Heart left ventricle (tissue), 13 donors: ENCODE measurements around the gene PACS2.

Experiments
- CTCF ChIP-seq, 12 donors: fragments of 200-600 bp; sonication (generic) in 4 of 12; IDR thresholded peaks; one replicate each; pipeline versions ENCODE4 v1.5.0 to v1.8.0; 2018 to 2022; ENCODE audit warnings: antibody characterized with exemption in 12 of 12, mild to moderate bottlenecking in 5 of 12
- POLR2A ChIP-seq, 2 donors: fragments of 450-650 bp; IDR thresholded peaks; one replicate each; pipeline ENCODE4 v1.6.1; 2017; ENCODE audit warnings: antibody characterized with exemption in 2 of 2, mild to moderate bottlenecking in 2 of 2, moderate library complexity in 2 of 2
- donor health status: ischemic (EF 13 %, LVEDD 7.1; RV severe dilation, severe dysfunction).
- donor health status: DM: no; HTN: yes; CAD: no.
- donor health status: DM: no; HTN: no; CAD: no.
- donor health status: ischemic (EF 25% LVEDD 6.9; RV normal size, moderate dysfunction).
- donor health status: ischemic (EF 25% LVEDD 5.7; RV mildly dilated, moderate dysfunction).
- donor health status: ischemic (EF 35%, LVEDD 5.7; RV mildly dilated, moderate dysfunction).
- donor health status: nonischemic (EF 11% LVEDD 7.7; RV severe dilation, severe dysfunction).
- donor health status: DM: yes; HTN: yes; CAD: no.
- donor health status: PGD.
- donor health status: ischemic (EF 29% LVEDD 5.4; RV normal size, mild dysfunction).
- donor health status: nonischemic (EF 23%, LVEDD 6.1; RV moderate dilation, normal function).

- TF ChIP-seq CTCF (IDR thresholded peaks at IDR 0.05): no peak
- TF ChIP-seq POLR2A (IDR thresholded peaks at IDR 0.05): no peak
Measured at GRCh38 chr14:105333613-105334364, 19.2 kb downstream of the PACS2 start.
